SK-N-SH (cell line): ENCODE results near the gene SPACA6.

Experiments
- CTCF ChIP-seq: fragments of 200-600 bp; sonication (generic); IDR thresholded peaks from 2 replicates; pipeline ENCODE4 v1.6.1; 2017; ENCODE audit warnings: antibody characterized with exemption, mild to moderate bottlenecking, moderate library complexity
- EP300 ChIP-seq, 2 experiments: IDR thresholded peaks; 2 replicates each; pipeline versions ENCODE4 v1.4.0 to v1.6.1; 2012; ENCODE audit warnings: borderline replicate concordance in 1 of 2, low read depth in 1 of 2, low read length in 1 of 2
- MAX ChIP-seq: IDR thresholded peaks from 2 replicates; pipeline ENCODE4 v1.4.0; 2012; ENCODE audit warnings: low read depth
- POLR2AphosphoS5 ChIP-seq: IDR thresholded peaks from 2 replicates; pipeline ENCODE4 v1.6.1; 2012; ENCODE audit warnings: low read depth, low read length
- RAD21 ChIP-seq: IDR thresholded peaks from 2 replicates; pipeline ENCODE4 v1.6.1; 2012; ENCODE audit warnings: mild to moderate bottlenecking, low read length
- RFX5 ChIP-seq: IDR thresholded peaks from 2 replicates; pipeline ENCODE4 v1.6.1; 2012; ENCODE audit warnings: mild to moderate bottlenecking, improper control_type of control experiment, low read length

- TF ChIP-seq MAX (no peak), CTCF (peak; percentile 62), RAD21 (peak; percentile 37), EP300 (IDR thresholded peaks at IDR 0.05; ENCODE audit: borderline replicate concordance in 1 of 2, low read depth in 1 of 2, low read length in 1 of 2) (no peak), RFX5 (no peak), POLR2AphosphoS5 (no peak)
These were observed 19.4 kb downstream of the SPACA6 start for GRCh38 chr19:51712461-51713081.
